ENCODE results near the gene ACTG1. TPM values are rescaled to one million over a fixed set of nuclear protein-coding genes. Genes with fewer than 3 reads are reported as not detected.

The ACTG1 gene
- total and polyA plus RNA-seq, 12 donors: 290 to 1,180 (median 345) TPM

GRCh38 chr17:81538651-81539570 is 26.3 kb upstream of the ACTG1 start:
- DNase-seq: peak in 1 of 2 donors; percentile 8
- ATAC-seq: no peak
- Histone ChIP-seq H3K27me3 (peaks cover 16 to 37% (median 36%) of the 10 kb centered on the region in 7 donors), H3K36me3 (peaks cover 0 to 49% (median 11%) of the 10 kb centered on the region in 9 donors), H3K4me3 (no peak overlapping the region), H3K4me1 (peaks cover 3 to 31% (median 18%) of the 10 kb centered on the region in 9 donors), H3K27ac (no peak overlapping the region), H3K9me3 (no peaks in the 10 kb centered on the region)
- intact Hi-C loops (cut with DNase I): loop anchor here in 3 of 10 donors (5.0 to 10.0 kb wide), 2 partner anchors 287 to 394 kb away; no protein-coding TSS in a partner anchor
- TF ChIP-seq CTCF (IDR thresholded peaks at IDR 0.05): no peak
- WGBS, 2 donors: 92% methylated on average over 26 of the region's 26 CpGs

DNA sequence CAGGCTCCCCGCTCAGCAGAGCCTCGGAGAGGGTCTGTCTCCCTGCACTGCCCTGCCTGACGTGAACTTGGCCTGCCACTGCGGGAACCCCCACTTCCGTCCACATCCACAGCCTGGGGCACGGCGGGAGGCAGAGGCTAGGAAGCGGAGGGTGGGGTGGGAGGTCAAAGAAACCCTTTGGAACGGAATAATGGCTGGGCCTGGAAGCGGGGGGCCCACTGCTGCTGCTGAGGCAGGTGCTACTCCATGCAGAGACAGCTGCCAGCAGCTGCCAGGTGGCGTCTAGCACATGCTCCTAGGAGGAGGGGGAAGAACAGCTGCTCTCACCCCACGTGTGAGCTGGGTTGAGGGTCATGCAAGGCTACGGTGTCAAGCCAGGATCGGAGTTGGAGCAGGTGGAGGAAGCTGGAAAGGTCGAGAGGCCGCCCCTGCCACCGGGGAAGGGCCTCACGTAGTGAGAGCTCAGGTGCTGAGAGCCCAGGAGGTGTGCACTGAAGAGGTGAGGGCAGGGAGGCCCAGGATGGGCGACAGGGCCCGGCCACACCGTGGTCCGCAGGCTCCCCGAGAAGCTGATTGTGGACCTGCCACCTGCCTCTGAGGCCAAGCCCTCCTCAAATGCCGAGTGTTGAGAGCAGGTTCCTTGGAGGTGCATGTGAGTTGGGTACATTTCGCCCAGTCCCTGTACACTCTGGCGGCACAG is 25.4 kb upstream of the ACTG1 start:
- peaks cover 3 to 22% (median 17%) of the 10 kb centered on the region in 9 donors for H3K4me1 ChIP-seq
- H3K27me3 ChIP-seq: peaks cover 16 to 42% (median 40%) of the 10 kb centered on the region in 7 donors
- no peak overlapping the region for H3K27ac ChIP-seq
- TF ChIP-seq CTCF (IDR thresholded peaks at IDR 0.05): no peak
- ATAC-seq: peak in 3 of 8 donors; percentile 1 to 2 (median 2)
- WGBS, 2 donors: 76 to 77% methylated on average over 26 of the region's 26 CpGs
- no peaks in the 10 kb centered on the region for H3K9me3 ChIP-seq
- peaks cover 0 to 40% (median 10%) of the 10 kb centered on the region in 9 donors for H3K36me3 ChIP-seq
- H3K4me3 ChIP-seq: no peak overlapping the region
- no peak for DNase-seq
- intact Hi-C loops (cut with DNase I): loop anchor here in 6 of 10 donors (1.0 to 10.0 kb wide), 4 partner anchors 285 to 393 kb away; no protein-coding TSS in a partner anchor

DNA sequence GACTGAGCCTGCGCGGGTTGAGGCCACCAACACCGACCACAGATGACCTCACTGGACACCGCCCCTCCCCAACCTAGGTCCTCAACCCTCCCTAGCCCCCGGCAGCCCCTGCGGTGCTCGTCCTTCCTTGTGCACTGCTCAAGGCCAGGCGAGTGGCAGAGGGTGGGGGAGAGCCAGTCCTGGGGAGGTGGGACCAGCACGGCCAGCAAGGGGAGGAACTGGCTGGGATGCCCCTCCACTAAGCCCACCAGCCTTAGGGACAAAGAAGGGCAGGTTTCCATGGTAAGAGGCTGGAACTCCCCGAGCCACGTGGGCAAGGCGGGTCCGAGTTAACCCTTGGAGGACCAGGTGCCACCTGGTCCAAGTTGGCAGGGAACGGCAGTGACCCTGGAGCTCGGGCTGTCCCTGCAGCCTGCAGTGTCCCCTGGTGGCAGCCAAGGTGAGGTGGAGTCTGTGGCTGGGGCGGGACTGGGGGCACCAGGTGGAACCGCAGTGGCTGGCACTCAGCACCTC is 24.8 kb upstream of the ACTG1 start:
- H3K4me1 ChIP-seq: peaks cover 3 to 18% (median 16%) of the 10 kb centered on the region in 9 donors
- H3K9me3 ChIP-seq: no peaks in the 10 kb centered on the region
- TF ChIP-seq CTCF (IDR thresholded peaks at IDR 0.05): peak; percentile 54 to 73 (median 66)
- H3K4me3 ChIP-seq: no peak overlapping the region
- WGBS, 2 donors: 11 to 12% methylated on average over 17 of the region's 17 CpGs
- intact Hi-C loops (cut with DNase I): loop anchor here in 6 of 10 donors (1.0 to 10.0 kb wide), 4 partner anchors 284 to 393 kb away; no protein-coding TSS in a partner anchor
- no peak for DNase-seq
- no peak overlapping the region for H3K27ac ChIP-seq
- peaks cover 0 to 34% (median 10%) of the 10 kb centered on the region in 9 donors for H3K36me3 ChIP-seq
- H3K27me3 ChIP-seq: peaks cover 16 to 44% (median 40%) of the 10 kb centered on the region in 7 donors
- peak; percentile 51 to 69 (median 60) for ATAC-seq

Data from heart right ventricle (tissue), 16 donors.